ENCODE results near the gene TXNL4B. TPM values are rescaled to one million over a fixed set of nuclear protein-coding genes. Genes with fewer than 3 reads are reported as not detected.

The TXNL4B gene
- 5.6 and 5.8 TPM in 2 replicates for total RNA-seq
- 6.4 TPM for polyA plus RNA-seq (2012)

GRCh38 chr16:72093448-72094265 is at the start of gene TXNL4B, which contains the start of gene DHX38:
TSS of gene TXNL4B (minus strand) at chr16:72093620. CDS start at chr16:72090749, 2,871 bp downstream.
TSS of gene DHX38 (plus strand) at chr16:72093847. CDS start at chr16:72096158, 2,311 bp downstream.
- DNase-seq (ENCODE audit: low read depth), result peak; percentile 100

DNA sequence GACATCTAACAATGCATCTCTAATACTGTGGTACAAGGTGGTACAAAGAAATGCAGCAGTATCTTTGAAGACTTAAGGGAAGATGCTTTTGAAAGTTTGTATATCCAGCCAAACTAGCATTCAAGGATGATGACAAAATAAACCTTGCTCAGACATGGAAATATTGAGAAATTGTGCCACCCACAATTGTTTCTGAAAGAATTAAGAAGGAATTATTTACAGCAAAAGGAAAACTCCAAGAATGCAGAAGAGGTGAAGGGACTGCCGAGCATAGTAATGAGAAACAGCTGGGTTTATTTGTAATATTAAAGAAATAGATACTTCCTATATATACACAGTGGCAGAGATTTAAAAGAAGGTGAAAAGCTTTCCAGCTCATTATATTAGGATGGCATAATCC is 49.1 kb upstream of the TXNL4B start:
- DNase-seq (ENCODE audit: low read depth), result no peak

DNA sequence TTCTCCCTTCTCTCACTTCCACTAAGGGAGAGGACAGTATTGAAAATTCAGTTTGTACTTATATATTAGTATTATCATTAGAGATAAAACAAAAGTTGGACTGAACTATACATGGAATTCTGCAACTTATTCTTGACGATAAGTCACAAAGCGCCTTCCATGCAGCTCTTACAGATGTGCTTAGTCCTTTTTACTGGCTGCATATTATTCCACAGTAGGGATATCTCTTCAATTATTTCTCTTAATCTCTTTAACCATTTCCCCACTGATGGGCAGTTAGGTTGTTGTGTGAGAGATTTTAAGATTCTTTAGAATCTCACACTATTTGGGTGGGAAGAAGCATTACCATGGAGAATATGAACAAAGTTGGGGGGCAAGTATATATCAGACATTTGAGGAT is 46.5 kb upstream of the TXNL4B start:
- DNase-seq (ENCODE audit: low read depth), result no peak

DNA sequence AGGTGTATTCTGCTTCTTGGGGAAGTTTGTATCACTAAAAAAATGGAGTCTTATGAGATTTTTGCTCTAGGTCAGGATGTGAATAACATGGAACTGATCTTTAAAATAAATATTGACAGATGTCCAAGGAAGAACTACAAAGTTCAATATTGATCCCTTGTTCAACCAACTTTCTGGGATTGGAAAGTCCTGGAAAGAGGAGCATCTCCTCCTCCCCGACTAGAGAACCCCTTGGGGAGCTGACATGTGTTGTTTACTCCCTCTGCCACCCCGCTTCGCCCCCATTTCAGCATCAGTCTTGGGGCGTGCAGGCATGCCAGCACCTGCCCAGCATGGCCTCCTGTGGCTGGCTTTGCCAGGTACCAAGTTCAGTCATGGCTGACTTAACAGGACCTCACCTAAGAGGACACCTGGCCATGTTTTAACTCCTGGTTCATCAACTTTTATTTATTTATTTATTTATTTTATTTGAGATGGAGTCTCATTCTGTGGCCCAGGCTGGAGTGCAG is 44.7 kb upstream of the TXNL4B start:
- DNase-seq (ENCODE audit: low read depth), result no peak

- no peak for DNase-seq (ENCODE audit: low read depth)
Measured at GRCh38 chr16:72137380-72138063, 44.1 kb upstream of the TXNL4B start.

DNA sequence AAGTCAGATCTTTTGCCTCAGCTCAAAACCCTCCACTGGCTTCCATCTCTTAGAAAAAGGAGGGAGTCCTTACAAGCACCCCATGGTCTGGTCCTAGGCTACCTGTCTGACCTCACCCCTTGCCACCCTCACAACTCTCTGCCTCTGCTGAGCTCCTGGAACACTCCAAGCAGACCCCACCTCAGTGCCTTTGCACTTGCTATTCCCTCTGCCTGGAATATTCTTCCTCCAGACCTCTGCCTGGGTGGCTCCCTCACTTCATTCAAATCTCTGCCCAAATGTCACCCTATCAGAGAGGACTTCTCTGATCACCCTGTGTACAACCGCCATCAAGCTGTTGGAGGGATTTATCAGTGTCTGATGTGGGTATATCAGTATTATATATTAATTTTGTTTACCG is 41.1 kb upstream of the TXNL4B start:
- no peak for DNase-seq (ENCODE audit: low read depth)

DNA sequence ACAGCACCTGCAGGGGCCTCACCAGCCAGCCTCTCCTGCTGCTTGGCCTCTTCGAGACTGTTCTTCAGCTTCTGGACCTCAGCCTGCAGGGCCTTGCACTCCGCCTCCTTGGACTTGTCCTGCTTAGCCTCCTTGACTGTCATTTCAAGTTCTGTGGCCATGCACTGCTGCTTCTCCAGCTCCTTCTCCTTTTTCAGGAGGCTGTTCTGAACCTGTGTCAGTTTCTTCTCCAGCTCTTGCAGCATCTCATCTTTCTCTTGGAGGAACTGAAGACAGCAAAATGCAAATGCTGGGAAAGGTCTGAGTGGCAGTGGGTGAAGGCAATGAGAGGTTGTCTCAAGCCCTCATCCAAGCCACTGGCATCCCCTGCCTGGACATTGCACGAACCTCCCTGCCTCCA is 39.3 kb upstream of the TXNL4B start:
- no peak for DNase-seq (ENCODE audit: low read depth)

DNA sequence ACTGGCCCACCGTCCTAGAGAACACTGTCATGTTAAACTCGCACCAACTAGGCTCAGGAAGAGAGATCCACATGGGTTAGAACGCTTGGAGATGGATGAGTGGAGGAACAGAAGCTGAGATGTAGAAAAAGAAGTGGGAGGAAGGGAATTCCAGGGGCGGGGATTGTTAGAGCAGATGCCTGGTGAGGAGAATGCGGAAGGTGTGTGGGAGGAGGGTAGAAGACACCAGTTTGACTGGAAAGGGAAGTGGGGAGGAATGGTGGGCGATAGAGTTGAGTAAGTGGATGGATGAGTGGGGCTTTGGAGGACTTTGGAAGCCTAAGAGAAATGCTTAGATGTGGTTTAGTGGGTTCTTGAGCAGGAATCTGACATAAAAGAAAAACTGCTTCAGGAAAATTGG is 37.6 kb upstream of the TXNL4B start:
- DNase-seq (ENCODE audit: low read depth), result no peak

GRCh38 chr16:72129976-72130656 is 36.7 kb upstream of the TXNL4B start:
- DNase-seq (ENCODE audit: low read depth), result peak; percentile 3

GRCh38 chr16:72128701-72129100 is 35.3 kb upstream of the TXNL4B start:
- DNase-seq (ENCODE audit: low read depth), result no peak

- DNase-seq (ENCODE audit: low read depth), result no peak
Measured at GRCh38 chr16:72126429-72126765, 33.0 kb upstream of the TXNL4B start.

DNA sequence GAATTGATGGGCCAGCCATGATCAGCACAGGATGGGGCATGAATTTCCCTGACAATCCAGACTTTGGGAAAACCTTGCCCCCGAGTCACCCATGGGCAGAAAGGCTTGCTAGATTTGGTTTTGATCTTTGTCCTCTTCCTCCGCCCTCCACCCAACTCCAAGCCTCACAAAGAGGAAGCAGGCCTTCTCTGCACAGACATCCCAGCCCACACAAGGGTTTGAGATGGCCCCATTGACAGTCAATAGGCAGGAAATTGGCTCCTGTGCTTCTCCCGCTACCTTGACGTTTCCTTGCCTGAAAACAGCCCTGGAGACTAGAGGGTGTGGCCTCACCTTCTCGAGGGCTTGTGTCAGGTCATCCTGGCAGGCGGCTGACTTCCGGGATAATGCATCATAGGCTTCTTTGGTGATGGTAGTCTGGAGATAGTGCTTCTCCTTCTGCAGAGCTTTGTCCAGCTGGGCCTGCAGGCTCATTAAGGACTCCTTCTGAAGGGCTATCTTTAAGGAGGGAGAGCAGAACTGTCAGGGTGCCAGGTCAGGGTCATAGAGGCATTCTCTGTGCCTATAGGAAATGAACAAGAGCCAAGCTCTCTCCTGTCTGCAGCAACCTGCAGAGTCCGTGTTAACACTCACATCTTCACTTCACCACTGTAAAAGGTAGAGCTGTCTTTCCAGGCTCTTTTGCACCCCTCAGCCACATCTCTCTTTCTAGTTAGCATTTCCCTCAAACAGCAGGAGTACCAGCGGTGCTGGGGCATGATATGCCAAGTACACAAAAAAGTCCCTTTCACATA is 32.4 kb upstream of the TXNL4B start:
- DNase-seq (ENCODE audit: low read depth), result no peak

DNA sequence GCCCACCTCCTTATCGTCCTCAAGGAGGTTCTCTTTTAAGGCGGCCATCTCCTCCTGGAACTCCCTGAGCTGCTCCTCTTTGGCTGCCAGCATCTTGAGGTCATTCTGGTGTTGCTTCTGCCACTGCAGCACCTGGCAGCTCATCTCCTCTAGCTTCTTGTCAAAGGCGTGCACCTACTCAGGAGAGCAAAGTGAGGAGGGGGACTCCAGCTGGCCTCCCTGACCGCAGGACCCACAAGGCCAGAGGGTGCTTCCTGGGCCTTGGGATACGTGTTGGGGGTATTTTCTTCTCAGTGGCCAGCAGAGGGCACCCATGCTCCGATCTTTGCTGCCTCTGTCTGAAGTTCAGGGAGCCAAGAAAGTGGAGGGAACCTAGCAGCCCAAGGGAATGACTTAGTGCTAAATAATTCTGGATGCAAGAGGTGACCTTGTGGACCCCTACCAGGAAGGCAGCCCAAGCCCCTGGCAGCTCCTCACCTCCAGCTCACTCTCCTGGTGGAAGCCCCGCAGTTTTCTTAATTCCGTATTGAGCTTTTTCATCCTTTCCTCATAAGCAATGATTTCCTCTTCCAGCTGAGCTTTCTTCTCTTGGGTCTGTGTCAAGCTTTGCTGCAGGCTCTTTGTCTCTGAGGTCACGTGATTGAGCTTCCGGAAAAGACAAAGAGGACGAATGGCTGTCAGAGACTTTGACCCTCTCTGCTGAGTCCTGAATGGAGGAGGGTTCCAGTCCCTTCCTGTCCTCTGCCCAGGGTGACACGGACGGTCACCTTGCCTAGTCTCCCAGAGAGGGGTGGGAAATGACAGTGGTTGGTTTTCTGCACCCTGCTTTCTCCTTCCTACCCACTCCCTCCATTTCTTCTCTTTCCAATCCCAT is 31.6 kb upstream of the TXNL4B start:
- peak; percentile 78 for DNase-seq (ENCODE audit: low read depth)

DNA sequence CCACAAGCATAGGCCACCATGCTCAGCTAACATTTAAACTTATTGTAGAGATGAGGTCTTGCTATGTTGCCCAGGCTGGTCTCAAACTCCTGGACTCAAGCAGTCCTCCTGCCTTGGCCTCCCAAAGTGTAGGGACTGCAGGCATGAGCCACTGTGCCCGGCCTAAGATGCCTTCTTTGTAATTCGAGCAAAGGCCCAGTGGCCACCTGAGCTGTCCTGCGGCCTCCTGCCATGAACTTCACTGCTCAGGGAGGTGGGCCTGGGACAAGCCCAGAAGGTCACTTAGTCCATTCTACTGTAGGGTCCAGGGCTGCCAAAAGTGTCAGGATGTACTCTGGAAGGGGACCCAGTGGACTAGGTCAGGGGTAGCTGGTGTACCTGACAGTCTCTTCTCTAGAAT is 30.7 kb upstream of the TXNL4B start:
- no peak for DNase-seq (ENCODE audit: low read depth)

DNA sequence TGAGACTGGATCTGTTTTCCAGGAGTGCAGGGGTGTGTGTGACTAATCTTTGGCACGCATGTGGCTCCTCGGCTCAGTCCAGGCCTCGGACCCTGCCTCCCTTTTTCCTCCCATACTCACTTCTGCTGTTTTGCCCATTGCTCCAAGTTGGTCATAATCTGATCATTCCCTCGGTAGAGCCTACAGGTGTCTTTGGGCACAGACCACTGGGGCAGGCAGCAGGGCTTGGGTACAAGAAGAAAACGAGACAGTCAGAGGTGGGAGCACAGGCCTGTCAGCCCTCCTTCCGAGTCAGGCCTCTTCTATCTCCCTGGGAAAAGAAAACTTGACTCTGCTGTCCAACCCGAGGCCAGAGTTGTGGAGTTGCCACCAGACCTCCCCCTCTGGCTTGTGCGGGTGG is 30.0 kb upstream of the TXNL4B start:
- no peak for DNase-seq (ENCODE audit: low read depth)

- no peak for DNase-seq (ENCODE audit: low read depth)
Measured at GRCh38 chr16:72122916-72123315, 29.5 kb upstream of the TXNL4B start.

DNA sequence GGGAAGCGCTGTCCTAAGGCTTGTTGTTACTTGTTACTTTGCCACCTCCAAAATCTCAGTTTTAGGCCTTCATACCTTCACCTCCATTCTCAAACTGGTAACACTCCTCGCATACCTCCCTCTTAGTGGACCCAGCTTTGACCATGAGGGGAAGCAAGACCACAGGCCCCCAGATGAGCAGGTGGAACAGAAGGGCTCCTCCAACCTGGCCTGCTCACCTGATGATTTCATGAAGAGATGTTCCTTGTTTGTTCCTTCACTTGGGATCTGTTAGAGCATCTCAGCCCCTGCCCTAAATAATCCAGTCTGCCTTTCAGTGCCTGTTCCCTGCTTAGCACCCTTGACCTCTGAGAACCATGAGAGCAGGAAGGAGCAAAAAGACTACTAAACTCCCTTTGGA is 28.9 kb upstream of the TXNL4B start:
- DNase-seq (ENCODE audit: low read depth), result no peak

DNA sequence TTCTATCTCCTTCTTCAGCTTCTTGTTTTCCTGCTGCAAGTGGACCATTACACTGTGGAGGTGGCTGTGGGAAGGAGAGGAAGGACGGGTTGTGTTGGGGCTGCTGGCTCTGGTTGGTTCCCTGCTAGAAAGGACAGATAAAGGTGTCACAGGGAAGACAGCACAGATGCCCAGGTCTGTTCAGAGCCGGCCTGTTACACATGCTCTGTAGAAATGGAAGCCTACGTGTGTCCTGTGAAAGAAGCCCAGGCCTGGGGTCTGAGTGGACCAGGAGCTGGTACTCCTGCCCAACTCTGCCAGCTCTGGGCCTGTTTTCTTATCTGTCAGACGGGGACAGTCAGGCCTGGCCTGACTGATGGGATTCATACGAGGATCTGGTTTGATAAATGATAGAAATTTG is 26.6 kb upstream of the TXNL4B start:
- DNase-seq (ENCODE audit: low read depth), result no peak

- no peak for DNase-seq (ENCODE audit: low read depth)
Measured at GRCh38 chr16:72113616-72113945, 20.2 kb upstream of the TXNL4B start.

DNA sequence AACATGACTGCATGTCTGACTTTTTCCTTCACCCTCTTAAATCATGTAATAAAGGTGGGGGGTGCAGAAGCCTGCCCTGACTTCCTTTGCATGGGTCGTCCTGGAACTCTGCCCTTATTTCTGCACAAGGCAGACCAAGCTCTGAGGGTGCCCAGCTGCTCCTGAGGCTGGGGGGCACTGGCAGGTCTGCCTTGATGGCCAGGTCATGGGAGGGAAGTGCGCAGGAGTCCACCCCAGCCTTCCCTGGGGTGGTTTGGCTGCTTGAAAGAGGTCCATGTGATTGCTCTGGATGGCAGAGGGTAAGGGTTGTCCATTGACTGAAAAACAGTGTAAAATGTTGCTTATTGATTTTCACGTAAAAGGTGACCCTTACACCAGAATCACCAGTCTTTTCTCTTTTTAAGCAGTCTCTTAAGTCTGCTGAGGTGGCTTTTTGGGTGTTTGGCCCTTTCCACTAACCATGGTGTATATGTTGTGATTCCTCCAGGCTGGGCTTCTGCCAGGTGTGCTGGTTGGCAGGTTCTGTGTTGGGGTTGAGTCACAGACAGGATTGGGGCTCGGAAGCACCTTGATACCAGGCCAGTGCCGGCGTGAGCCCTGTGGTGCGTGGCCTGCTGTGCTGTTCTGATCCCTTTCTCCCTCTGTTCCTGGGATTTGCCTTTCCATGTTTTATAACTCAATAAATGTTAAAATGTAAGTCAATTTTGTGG is 19.6 kb upstream of the TXNL4B start:
- no peak for DNase-seq (ENCODE audit: low read depth)
